GM19463 (cell line): ENCODE measurements around the gene DGKG.

ENCODE experiments used
- ATAC-seq: cut with Tn5 transposase; IDR thresholded peaks from one replicate; pipeline ENCODE4 v1.9.1; 2021; ENCODE audit warnings: mild to moderate bottlenecking, moderate library complexity; ENCODE audit not compliant: unreplicated experiment

DGKG gene

GRCh38 chr3:186280737-186281136, 81.3 kb downstream of the DGKG start:
- no peak for ATAC-seq

DNA sequence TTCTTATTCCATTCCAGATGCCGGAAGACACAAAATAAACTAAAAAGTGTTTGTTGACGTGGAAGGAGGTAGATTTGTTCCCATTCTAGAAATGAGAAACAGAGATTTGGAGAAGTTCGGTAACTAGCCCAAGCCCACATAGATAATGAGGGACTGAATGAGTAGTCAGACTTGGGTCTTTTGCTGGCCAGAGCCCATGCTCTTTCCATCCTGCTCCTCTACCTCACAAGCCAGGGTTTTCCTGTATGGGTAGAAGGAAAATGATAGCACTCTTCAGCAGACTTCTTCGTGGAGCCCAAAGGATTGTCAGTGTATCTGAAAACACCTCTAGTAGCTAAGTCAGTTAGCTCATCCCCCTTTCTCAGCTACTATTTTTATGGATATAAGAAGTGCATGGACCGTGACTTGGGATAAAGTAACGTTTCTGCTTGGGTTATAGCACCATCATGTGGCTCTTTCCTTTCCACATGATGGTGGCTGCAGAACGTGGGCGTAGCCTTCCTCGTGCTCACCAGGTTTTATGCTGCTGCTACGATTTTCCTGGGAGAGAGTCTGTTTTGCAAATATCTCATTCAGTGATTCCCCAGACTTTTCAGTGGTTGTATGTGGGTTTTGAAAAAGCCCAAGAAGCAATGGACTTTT, 84.6 kb downstream of the DGKG start:
- no peak for ATAC-seq

DNA sequence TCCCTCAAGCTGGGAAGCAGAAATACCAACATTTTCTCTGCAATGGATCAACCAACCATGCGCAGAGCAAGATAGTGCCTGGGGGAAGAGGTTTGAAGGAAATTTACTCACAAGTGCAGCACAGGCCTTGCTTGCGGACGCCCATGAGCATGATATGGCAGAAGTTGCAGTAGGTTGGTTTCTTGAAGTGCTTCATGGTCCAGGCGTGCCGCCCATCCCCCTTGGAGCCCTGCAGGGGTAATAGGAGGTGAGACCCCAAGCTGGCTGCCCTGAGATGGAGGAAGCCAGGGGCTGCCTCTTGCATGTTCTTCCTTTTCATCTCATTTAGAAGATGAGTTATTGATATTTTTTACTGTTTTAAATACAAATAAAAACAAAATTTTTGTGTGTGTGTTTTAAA, 86.6 kb downstream of the DGKG start:
- no peak for ATAC-seq

- no peak for ATAC-seq
These were observed 88.4 kb downstream of the DGKG start for GRCh38 chr3:186273586-186273985.

- no peak for ATAC-seq
These were observed 91.3 kb downstream of the DGKG start for GRCh38 chr3:186270701-186271100.

DNA sequence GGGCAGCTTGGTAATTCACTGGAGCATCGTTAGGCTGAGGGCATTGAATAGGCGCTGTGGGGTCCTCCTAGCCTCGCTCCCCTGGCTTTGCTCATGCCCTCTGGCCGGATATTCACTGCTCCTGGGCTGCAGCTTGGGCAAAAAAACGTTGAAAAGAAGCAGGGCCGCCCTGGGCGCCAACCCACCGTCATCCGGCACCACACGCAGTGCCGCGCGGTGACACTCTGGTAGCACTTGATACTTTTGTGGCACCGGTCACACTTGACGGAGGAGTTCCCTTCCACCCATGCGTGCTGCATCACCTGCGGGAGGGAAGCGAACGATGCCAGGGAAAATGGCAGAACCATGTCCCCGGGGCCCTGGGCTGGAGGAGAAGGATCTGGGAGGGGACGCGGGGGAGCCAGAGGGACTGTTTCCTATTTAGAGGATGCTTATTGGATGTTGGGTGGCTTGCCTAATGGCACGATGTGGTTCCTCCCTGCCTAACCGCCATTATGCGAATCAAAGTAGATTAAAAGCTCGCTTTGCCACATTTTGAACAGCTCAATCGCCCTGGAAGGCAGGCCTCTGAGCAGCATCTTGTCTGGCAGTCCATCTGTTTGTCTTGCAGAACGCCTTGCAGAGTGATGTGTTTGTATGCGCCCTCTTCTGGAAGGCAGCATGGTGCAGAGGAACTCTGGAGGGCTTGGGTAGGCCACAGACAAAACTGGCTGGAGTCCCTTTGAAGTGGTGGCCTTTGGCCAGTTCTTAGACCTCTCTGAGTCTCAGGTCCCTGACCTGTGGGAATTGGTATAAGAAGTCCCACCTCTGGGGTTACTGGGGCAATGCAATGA, 93.2 kb downstream of the DGKG start:
- ATAC-seq = no peak

DNA sequence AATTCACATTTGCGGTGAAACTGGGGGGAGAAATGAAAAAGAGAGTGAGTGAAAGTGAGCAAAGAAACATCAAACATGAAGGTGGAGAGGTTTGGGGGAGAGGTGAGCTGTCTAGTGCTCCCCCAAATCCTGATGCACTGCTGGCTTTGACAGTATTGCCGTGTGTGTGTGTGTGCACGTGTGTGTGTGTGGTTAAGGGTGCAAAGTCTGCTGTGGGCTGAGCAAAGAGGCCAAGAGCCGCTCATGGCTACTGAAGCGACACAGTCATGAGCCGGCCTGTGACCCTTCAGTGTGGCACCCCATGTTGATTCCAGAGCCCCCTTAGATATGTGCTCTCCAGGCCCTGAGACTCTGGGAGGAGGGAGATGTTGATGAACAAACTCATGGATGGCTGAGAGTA, 94.3 kb downstream of the DGKG start:
- ATAC-seq = no peak

DNA sequence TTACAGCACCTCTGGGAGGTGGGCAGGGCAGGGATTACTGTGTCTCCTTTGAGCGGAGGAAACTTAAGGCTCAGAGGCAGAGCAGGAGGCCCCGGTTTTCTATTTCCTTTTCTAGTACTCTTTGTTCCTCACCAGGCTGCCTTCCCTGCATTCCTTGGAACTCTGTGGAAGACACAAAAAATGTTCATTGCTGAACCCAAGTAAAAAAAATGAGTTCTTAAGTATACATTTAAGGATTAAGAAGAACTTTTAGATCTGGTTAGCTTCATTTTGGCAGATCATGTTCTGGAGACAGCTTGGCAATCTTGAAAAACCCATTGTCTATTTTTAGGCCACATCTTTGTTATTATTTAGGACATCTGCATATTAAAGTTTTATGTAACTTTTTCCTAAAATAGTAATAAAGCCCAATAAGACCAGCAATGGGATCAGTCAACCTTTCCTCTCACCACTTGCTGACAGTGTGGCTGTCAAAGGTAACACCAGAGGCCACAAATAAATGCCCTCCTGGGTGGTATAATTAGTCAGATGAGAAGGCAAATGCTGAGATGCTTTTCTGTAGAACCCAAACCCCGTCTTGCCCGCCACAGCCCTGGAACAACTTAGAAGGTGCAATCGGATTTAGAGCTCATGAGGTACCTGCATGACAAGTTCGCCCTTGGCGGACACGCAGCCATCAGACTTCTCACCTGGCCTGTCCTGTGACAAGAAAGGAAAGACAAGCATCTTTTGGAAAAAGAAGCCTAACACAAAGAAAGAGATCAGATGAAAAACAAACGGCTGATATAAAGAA, 97.2 kb downstream of the DGKG start:
- no peak for ATAC-seq

DNA sequence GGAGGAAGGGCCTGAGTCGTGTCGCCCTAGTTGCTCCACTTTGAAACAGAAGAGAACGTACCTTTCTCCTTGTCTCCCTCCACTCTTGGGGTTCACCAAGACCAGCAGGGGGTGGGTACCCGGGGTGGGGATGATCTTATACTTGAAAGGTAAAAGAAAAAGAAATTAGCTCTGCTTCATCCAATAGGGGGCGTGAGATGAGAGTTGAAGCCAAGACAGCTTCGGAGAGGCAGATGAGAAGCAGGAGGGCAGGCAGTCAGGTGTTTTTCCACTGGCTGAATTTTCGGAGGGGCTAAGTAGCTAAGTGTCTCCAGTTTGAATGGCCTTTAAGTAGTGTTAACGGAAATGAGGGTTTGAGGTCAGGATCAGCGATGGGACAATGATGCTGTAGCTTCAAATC, 100.4 kb downstream of the DGKG start:
- no peak for ATAC-seq

- ATAC-seq = no peak
These were observed 101.3 kb downstream of the DGKG start for GRCh38 chr3:186260726-186261125.

DNA sequence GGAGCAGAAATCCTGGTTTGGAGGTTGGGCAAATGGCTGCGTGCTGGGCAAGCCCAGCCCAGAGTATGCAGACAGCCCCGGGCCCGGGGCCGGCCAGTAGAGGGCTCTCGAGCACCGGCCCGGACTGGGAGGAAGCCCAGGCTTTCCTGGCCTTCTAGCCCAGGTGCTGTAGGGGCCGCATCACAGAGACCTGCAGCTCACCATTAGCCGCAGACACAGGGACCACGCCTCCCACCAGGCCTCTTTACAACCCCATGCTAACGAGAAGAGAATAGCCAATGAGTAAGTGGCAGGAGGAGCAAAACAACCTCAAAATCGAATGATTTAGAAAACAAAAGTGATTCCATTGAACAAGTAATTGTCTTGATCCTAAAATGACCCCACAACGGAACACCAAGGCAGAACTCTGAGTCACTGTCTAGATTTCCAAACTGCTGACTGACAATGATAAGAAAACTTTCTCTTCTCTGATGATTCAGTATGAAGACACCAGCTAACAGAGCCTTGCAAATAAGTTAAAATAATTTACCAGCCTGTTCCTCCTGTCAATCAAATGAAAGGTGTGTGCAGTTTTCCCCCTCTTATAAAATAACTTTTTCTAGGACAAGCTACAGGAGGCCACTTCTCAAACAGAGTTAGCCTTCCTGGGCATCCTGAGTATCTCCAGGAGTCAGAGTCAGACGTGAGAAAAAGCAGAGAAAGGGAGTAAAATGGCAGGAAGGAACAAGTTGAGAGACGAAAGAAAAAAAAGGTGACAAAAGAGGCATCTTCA, 102.2 kb downstream of the DGKG start:
- peak; percentile 64 for ATAC-seq

DNA sequence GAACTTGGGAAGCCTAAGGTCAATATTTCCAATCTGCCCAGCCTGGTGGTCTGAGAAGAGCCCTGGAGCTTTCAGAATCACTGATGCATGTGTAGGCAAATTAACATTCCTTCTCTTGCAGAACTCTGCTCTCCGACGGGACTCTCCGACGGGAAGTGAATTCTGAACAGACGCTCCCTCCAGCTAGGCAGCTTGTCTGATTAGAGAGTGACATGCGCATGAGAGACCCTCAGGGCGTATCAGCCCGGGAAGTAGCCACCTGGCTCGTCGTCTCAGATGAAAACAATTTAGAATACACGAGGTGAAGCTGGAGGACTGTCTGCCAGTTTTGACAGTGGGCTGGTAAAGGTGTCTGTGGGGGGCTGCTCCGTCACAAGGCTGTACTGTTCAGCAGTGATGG, 103.1 kb downstream of the DGKG start:
- ATAC-seq = no peak

- no peak for ATAC-seq
These were observed 104.2 kb downstream of the DGKG start for GRCh38 chr3:186257866-186258265.

DNA sequence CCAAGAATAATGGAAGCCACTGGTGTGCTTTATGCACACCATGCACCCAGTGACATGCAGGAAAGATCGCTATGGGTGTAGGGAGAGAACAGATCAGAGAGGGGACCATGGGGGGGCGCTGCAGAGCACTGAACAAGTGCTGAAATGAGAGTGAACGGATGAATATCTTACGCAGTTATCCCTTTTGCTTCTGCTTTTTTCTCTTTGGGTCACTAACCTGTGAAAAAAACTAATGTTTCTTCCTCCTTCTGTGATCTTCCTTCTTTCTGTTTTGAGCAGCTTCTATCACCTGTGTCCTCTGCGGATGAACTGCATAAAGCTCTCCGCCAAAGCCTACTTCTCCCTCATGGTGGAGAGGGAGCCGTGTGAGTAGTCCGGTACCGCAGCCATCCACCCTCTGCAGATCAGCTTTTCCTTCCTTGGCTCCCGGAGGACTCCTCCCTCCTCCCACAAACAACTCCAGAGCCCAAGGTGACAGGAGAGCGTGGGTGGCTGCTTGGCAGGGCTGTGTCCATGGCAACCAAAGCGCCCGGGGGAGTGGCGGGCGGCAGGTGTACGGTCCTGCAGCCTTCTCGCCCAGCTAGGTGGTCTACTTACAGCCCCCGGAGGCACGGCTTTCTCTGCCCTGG, 106.2 kb downstream of the DGKG start:
- ATAC-seq = no peak

GRCh38 chr3:186254676-186255650, 107.1 kb downstream of the DGKG start:
- ATAC-seq = peak; percentile 72

DNA sequence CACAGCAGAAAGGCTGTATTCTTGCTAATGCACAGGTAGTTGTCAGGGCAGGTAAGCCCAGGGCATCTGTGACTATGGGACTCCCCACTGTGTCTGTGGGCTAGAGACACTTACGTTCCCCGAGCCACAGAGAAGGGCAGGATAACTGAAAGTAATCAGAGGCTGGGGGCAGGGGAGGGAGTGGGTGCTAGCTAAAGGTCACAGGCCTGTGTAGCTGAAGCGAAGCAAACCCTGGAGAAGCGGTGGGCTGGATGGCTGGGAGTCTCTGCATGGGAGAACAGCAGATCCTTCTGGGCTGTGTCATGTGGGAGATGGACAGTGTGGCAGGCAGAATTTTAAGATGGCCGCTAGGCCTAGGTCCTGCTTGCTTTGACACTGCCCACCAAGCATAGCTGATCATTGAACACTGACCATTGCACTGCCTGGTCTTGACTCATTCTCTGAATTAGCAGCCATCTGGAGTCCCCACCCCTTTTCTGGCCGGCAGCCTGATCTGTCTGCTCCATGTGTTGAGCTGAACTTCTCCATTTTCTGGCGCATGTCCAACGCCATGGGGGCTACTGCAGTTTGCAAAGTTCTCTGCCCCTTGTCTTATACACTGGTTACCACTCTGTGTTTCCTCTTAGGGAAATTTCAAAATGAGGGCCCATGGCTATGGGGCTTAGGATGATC, 110.0 kb downstream of the DGKG start:
- no peak for ATAC-seq

- no peak for ATAC-seq
These were observed 113.2 kb downstream of the DGKG start for GRCh38 chr3:186248850-186249249.

DNA sequence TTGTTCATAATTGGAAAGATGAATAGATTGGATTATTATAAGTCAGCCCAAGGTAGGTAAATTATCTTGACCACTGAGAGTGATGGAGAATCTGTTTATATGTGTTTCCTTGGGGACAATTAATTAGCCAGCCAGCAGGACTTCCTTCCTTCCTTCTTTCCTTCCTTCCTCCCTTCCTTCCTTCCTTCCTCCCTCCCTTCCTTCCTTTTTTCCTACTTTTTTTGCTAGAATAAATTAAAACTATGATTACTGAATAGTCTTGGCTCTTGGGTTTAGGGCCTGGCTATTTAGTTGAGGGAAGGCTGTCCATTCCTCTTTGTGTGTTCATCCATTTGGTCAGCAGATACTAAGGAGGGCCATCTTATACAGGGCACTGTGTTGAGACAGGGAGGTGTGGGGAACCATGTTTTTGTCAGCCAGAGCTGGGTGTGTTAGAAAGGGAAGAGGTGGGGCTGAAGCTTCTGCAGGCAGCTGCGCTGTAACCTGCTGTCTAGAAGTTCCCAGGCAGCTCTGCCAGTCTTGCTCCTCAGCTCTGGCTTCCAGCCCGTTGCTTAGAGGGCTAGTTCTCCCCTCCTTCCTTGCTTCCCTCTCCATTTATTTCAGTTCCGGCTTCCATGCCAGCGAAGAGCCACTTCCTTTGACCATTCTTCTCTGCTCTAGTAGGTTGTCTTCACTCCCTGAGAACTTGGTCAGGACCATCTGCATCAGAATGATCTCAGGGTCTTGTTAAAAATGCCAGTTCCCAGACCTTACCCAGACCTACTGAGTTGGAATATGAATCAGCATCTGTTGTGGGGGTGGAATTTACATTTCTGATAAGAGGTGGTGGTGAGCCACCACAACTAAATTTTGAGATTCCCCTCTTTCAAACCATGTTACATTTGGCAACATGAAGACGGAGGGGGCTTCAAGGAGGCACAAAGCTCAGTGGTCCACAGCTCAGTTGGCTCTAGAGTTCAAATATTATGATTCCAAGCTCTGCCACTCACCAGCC, 113.9 kb downstream of the DGKG start:
- no peak for ATAC-seq
